Activated naive CD4-positive, alpha-beta T cell treated with anti-CD3 and anti-CD28 coated beads, Interleukin-2, amount 10 ng/mL, durations not matched to agents 7 days and 5 days (primary cell): ENCODE results near the gene SAP30L.

ENCODE experiments used
- CTCF ChIA-PET: fragments of 350-600 bp; sonication (Branson Sonifier 250); formaldehyde crosslinking; loops from one replicate; lab custom pipeline; 2021; ENCODE audit warnings: antibody characterized with exemption; lab: Charles Lee
- DNase-seq: peaks from one replicate; pipeline ENCODE4 v3.0.0-alpha.2; 2020
- H3K27ac Mint-ChIP-seq: one replicate; pipeline ENCODE4 v1.8.0; 2021; ENCODE audit warnings: mild to moderate bottlenecking, moderate library complexity, mixed read lengths
- H3K27me3 Mint-ChIP-seq: one replicate; pipeline ENCODE4 v1.8.0; 2021; ENCODE audit warnings: mild to moderate bottlenecking, mixed read lengths
- H3K36me3 Mint-ChIP-seq: one replicate; pipeline ENCODE4 v1.8.0; 2021; ENCODE audit warnings: mixed read lengths
- H3K4me1 Mint-ChIP-seq: one replicate; pipeline ENCODE4 v1.8.0; 2021; ENCODE audit warnings: mixed read lengths
- H3K4me3 Mint-ChIP-seq: one replicate; pipeline ENCODE4 v1.8.0; 2021; ENCODE audit warnings: mild to moderate bottlenecking, moderate library complexity, mixed read lengths
- H3K9me3 Mint-ChIP-seq: one replicate; pipeline ENCODE4 v1.8.0; 2021; ENCODE audit warnings: mixed read lengths

SAP30L gene

GRCh38 chr5:154506049-154506715, 60.4 kb downstream of the SAP30L start:
- peaks cover 3% of the 10 kb centered on the region for H3K4me1 Mint-ChIP-seq
- CTCF ChIA-PET: no interaction called here
- H3K9me3 Mint-ChIP-seq: no peaks in the 10 kb centered on the region
- peaks cover 48% of the 10 kb centered on the region for H3K27me3 Mint-ChIP-seq
- no peak overlapping the region for H3K27ac Mint-ChIP-seq
- H3K4me3 Mint-ChIP-seq: no peak overlapping the region
- H3K36me3 Mint-ChIP-seq: no peaks in the 10 kb centered on the region
- no peak for DNase-seq

GRCh38 chr5:154506716-154507080, 60.9 kb downstream of the SAP30L start:
- no peak overlapping the region for H3K4me3 Mint-ChIP-seq
- CTCF ChIA-PET: no interaction called here
- no peak for DNase-seq
- H3K4me1 Mint-ChIP-seq: peaks cover 3% of the 10 kb centered on the region
- H3K36me3 Mint-ChIP-seq: no peaks in the 10 kb centered on the region
- H3K27ac Mint-ChIP-seq: no peak overlapping the region
- peaks cover 50% of the 10 kb centered on the region for H3K27me3 Mint-ChIP-seq
- no peaks in the 10 kb centered on the region for H3K9me3 Mint-ChIP-seq

- CTCF ChIA-PET: no interaction called here
- DNase-seq: no peak
- peaks cover 3% of the 10 kb centered on the region for H3K4me1 Mint-ChIP-seq
- H3K27ac Mint-ChIP-seq: no peak overlapping the region
- peaks cover 36% of the 10 kb centered on the region for H3K27me3 Mint-ChIP-seq
- no peak overlapping the region for H3K4me3 Mint-ChIP-seq
- H3K9me3 Mint-ChIP-seq: no peaks in the 10 kb centered on the region
- H3K36me3 Mint-ChIP-seq: no peaks in the 10 kb centered on the region
These were observed 62.3 kb downstream of the SAP30L start for GRCh38 chr5:154508114-154508513.

GRCh38 chr5:154509784-154510555, 64.2 kb downstream of the SAP30L start:
- Mint-ChIP-seq H3K27ac (no peak overlapping the region), H3K27me3 (peaks cover 40% of the 10 kb centered on the region)
- CTCF ChIA-PET: no interaction called here

More at GRCh38 chr5:154509784-154510555, 64.2 kb downstream of the SAP30L start:
- DNase-seq: no peak
- Mint-ChIP-seq H3K36me3 (no peaks in the 10 kb centered on the region), H3K9me3 (no peaks in the 10 kb centered on the region), H3K4me3 (no peak overlapping the region), H3K4me1 (peaks cover 3% of the 10 kb centered on the region)
